Adrenal gland (tissue), 5 donors: ENCODE measurements around the gene SFI1.

Source experiments
- POLR2A ChIP-seq, 2 donors: fragments of 450-650 bp; IDR thresholded peaks; one replicate each; pipeline ENCODE4 v1.6.1; 2017; ENCODE audit warnings: antibody characterized with exemption in 2 of 2, mild to moderate bottlenecking in 2 of 2, moderate library complexity in 1 of 2
- TF ChIP-seq, protein P1 (sequence below), 6 experiments: fragments of 450-650 bp in 4 of 6; fragments of 200-600 bp in 2 of 6; sonication (generic) in 1 of 6; IDR thresholded peaks; 1 replicate in 5 of 6; 2 replicates in 1 of 6; pipeline versions ENCODE4 v1.5.1 to v1.8.0; 2016 to 2021; ENCODE audit warnings: antibody characterized with exemption in 6 of 6, mild to moderate bottlenecking in 2 of 6, moderate library complexity in 1 of 6
- donor health status: DM: no; HTN: no; CAD: no.

- TF ChIP-seq, protein P1, sequence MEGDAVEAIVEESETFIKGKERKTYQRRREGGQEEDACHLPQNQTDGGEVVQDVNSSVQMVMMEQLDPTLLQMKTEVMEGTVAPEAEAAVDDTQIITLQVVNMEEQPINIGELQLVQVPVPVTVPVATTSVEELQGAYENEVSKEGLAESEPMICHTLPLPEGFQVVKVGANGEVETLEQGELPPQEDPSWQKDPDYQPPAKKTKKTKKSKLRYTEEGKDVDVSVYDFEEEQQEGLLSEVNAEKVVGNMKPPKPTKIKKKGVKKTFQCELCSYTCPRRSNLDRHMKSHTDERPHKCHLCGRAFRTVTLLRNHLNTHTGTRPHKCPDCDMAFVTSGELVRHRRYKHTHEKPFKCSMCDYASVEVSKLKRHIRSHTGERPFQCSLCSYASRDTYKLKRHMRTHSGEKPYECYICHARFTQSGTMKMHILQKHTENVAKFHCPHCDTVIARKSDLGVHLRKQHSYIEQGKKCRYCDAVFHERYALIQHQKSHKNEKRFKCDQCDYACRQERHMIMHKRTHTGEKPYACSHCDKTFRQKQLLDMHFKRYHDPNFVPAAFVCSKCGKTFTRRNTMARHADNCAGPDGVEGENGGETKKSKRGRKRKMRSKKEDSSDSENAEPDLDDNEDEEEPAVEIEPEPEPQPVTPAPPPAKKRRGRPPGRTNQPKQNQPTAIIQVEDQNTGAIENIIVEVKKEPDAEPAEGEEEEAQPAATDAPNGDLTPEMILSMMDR (IDR thresholded peaks at IDR 0.05): no peak
- TF ChIP-seq POLR2A (IDR thresholded peaks at IDR 0.05): no peak
Measured at GRCh38 chr22:31585161-31585859, 89.0 kb downstream of the SFI1 start.
